ENCODE data around the gene IFNAR1. TPM values are rescaled to one million over a fixed set of nuclear protein-coding genes. Genes with fewer than 3 reads are reported as not detected.

Gene IFNAR1
- total RNA-seq, 1 experiment from 2014 or later, result 20.4 TPM

DNA sequence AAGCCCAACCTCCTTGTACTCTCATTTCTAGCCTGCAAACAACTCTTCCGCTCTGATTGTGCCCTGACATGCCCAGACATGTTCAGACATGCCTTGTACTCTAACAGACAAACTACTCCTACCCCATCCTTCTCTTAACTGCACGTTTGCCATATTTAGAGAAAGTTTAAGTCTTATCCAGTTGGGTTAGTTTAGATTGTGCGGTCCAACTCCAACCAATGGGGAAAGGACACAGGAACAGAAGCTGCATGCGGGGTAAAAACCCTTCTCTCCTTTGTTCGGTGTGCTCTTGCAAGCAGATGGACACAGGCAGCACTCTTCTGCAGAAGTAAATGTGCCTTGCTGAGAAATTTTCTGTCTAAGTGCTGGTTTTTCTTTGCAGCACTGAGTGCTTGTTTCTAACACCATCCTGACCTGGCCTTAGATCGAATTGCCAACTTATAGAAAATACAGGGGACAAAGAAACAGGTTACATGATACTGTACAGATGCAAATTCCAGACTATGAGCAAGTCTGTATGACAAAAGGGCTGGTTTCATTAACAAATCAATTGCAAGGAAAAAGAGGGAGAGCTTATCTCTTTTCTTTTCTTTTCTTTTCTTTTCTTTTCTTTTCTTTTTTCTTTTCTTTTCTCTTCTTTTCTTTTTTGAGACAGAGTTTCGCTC, 42.7 kb downstream of the IFNAR1 start:
- H3K4me3 ChIP-seq (ENCODE audit: low read depth, low read length), result no peak overlapping the region
- DNase-seq, result no peak

DNA sequence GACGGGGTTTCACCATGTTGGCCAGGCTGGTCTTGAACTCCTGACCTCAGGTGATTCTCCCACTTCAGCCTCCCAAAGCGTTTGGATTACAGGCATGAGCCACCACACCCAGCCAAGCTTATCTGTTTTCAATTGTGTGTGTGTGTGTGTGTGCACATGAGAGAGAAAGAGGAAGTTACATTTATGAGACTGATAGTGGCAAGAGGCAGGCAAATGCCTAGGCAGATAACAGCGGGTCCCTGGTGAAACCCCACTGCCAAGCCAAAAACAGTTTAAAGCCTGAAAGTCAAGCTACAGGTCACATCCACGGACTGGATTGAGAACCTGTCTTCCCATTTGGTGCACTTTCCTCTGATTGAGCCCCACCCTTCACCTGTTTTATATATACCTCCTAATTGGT, 43.4 kb downstream of the IFNAR1 start:
- Histone ChIP-seq H3K9me3 (peaks cover 17% of the 10 kb centered on the region), H3K36me3 (ENCODE audit: control insufficient read depth, insufficient read depth, low read length) (no peaks in the 10 kb centered on the region), H3K4me3 (ENCODE audit: low read depth, low read length) (no peak overlapping the region), H3K27me3 (replicated peaks; ENCODE audit: control insufficient read depth, insufficient read depth, low read length) (no peaks in the 10 kb centered on the region), H3K4me1 (no peaks in the 10 kb centered on the region)
- no TSS peak for BruUV-seq (replicated peaks)
- H3K4me3 Mint-ChIP-seq (ENCODE audit: unreplicated experiment), result no peak overlapping the region
- TF ChIP-seq, protein P1, sequence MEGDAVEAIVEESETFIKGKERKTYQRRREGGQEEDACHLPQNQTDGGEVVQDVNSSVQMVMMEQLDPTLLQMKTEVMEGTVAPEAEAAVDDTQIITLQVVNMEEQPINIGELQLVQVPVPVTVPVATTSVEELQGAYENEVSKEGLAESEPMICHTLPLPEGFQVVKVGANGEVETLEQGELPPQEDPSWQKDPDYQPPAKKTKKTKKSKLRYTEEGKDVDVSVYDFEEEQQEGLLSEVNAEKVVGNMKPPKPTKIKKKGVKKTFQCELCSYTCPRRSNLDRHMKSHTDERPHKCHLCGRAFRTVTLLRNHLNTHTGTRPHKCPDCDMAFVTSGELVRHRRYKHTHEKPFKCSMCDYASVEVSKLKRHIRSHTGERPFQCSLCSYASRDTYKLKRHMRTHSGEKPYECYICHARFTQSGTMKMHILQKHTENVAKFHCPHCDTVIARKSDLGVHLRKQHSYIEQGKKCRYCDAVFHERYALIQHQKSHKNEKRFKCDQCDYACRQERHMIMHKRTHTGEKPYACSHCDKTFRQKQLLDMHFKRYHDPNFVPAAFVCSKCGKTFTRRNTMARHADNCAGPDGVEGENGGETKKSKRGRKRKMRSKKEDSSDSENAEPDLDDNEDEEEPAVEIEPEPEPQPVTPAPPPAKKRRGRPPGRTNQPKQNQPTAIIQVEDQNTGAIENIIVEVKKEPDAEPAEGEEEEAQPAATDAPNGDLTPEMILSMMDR (IDR thresholded peaks at IDR 0.05; ENCODE audit: insufficient read depth in 1 of 2, low read depth in 1 of 2, low read length in 1 of 2, severe bottlenecking in 1 of 2, unreplicated experiment in 1 of 2), result no peak
- H3K4me1 Mint-ChIP-seq (ENCODE audit: low read depth, unreplicated experiment), result no peaks in the 10 kb centered on the region
- ChIA-PET POLR2A (no interaction called here), CTCF (no interaction called here)
- DNase-seq, result no peak
- intact Hi-C loops (cut with micrococcal nuclease; ENCODE audit: unreplicated experiment), result no loop called here
- H3K27me3 Mint-ChIP-seq (ENCODE audit: insufficient read depth, unreplicated experiment), result no peaks in the 10 kb centered on the region
- H3K27ac Mint-ChIP-seq (ENCODE audit: unreplicated experiment), result no peak overlapping the region
- H3K9me3 Mint-ChIP-seq (ENCODE audit: unreplicated experiment), result peaks cover 13% of the 10 kb centered on the region
- no peaks in the 10 kb centered on the region for H3K36me3 Mint-ChIP-seq (ENCODE audit: insufficient read depth, unreplicated experiment)

More for the DNA sequence above, 42.7 kb downstream of the IFNAR1 start:
- no TSS peak for BruUV-seq (replicated peaks)
- POLR2A ChIA-PET, result no interaction called here
- Mint-ChIP-seq H3K4me3 (ENCODE audit: unreplicated experiment) (no peak overlapping the region), H3K9me3 (ENCODE audit: unreplicated experiment) (peaks cover 13% of the 10 kb centered on the region), H3K27me3 (ENCODE audit: insufficient read depth, unreplicated experiment) (no peaks in the 10 kb centered on the region), H3K27ac (ENCODE audit: unreplicated experiment) (no peak overlapping the region), H3K36me3 (ENCODE audit: insufficient read depth, unreplicated experiment) (no peaks in the 10 kb centered on the region), H3K4me1 (ENCODE audit: low read depth, unreplicated experiment) (no peaks in the 10 kb centered on the region)
- Histone ChIP-seq H3K36me3 (ENCODE audit: control insufficient read depth, insufficient read depth, low read length) (no peaks in the 10 kb centered on the region), H3K27me3 (replicated peaks; ENCODE audit: control insufficient read depth, insufficient read depth, low read length) (no peaks in the 10 kb centered on the region), H3K4me1 (peaks cover 1% of the 10 kb centered on the region), H3K9me3 (peaks cover 17% of the 10 kb centered on the region)
- intact Hi-C loops (cut with micrococcal nuclease; ENCODE audit: unreplicated experiment), result no loop called here
- CTCF ChIA-PET, result no interaction called here
- TF ChIP-seq, protein P1 (IDR thresholded peaks at IDR 0.05; ENCODE audit: insufficient read depth in 1 of 2, low read depth in 1 of 2, low read length in 1 of 2, severe bottlenecking in 1 of 2, unreplicated experiment in 1 of 2), result no peak

DNA sequence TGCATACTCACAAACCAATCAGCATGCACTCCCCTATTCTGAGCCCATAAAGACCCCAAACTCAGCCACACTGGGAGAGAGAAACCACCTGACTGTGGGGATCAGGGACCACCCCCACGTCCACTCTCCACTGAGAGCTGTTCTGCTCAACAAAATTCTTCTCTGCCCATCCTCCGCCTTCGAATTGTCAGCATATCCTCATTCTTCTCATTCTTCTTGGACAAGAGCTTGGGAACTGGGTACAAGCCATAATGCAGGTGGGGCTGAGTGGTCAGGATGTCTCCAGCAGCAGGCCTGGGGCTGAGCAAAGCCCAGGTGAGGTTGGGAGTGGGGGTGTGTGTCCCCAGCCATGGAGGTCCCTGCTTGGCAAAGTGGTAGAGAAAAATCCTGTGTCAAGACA, 43.8 kb downstream of the IFNAR1 start:
- POLR2A ChIA-PET, result no interaction called here
- H3K4me1 Mint-ChIP-seq (ENCODE audit: low read depth, unreplicated experiment), result no peaks in the 10 kb centered on the region
- Histone ChIP-seq H3K4me3 (ENCODE audit: low read depth, low read length) (no peak overlapping the region), H3K9me3 (peaks cover 17% of the 10 kb centered on the region), H3K27me3 (replicated peaks; ENCODE audit: control insufficient read depth, insufficient read depth, low read length) (no peaks in the 10 kb centered on the region), H3K36me3 (ENCODE audit: control insufficient read depth, insufficient read depth, low read length) (no peaks in the 10 kb centered on the region), H3K4me1 (no peaks in the 10 kb centered on the region)
- CTCF ChIA-PET, result interaction anchor here (0.6 kb wide), 1 partner anchor 38 kb away, joined by 5 read pairs; no protein-coding TSS in a partner anchor
- no peak overlapping the region for H3K27ac Mint-ChIP-seq (ENCODE audit: unreplicated experiment)
- no peak for DNase-seq
- no TSS peak for BruUV-seq (replicated peaks)
- TF ChIP-seq, protein P1 (IDR thresholded peaks at IDR 0.05; ENCODE audit: insufficient read depth in 1 of 2, low read depth in 1 of 2, low read length in 1 of 2, severe bottlenecking in 1 of 2, unreplicated experiment in 1 of 2), result no peak
- H3K36me3 Mint-ChIP-seq (ENCODE audit: insufficient read depth, unreplicated experiment), result no peaks in the 10 kb centered on the region
- no peak overlapping the region for H3K4me3 Mint-ChIP-seq (ENCODE audit: unreplicated experiment)
- intact Hi-C loops (cut with micrococcal nuclease; ENCODE audit: unreplicated experiment), result no loop called here
- H3K27me3 Mint-ChIP-seq (ENCODE audit: insufficient read depth, unreplicated experiment), result no peaks in the 10 kb centered on the region
- peaks cover 13% of the 10 kb centered on the region for H3K9me3 Mint-ChIP-seq (ENCODE audit: unreplicated experiment)
